Measurements from ENCODE around the gene LIMCH1. TPM values are rescaled to one million over a fixed set of nuclear protein-coding genes. Genes with fewer than 3 reads are reported as not detected.

Gene LIMCH1
- total RNA-seq, 1 experiment from 2014 or later: 19.7 TPM

- no peak for TF ChIP-seq CTCF (conservative IDR thresholded peaks at IDR 0.05; ENCODE audit: low read depth, low read length)
- no peak for TF ChIP-seq EZH2phosphoT487 (IDR thresholded peaks at IDR 0.05; ENCODE audit: borderline replicate concordance, low read length)
- no peak for TF ChIP-seq EZH2 (IDR thresholded peaks at IDR 0.05; ENCODE audit: low read length, unreplicated experiment)
- no peak overlapping the region for H3K27ac ChIP-seq (ENCODE audit: low read length)
- no peaks in the 10 kb centered on the region for H3K79me2 ChIP-seq (ENCODE audit: low read length)
- no peak overlapping the region for H3K4me2 ChIP-seq (ENCODE audit: low read length)
- H3K9me2 ChIP-seq (replicated peaks; ENCODE audit: low read length): no peaks in the 10 kb centered on the region
- CTCF ChIA-PET: no interaction called here
- H4K20me1 ChIP-seq (ENCODE audit: low read length): no peaks in the 10 kb centered on the region
- no peaks in the 10 kb centered on the region for H3K9me3 ChIP-seq (ENCODE audit: low read length)
- no peak for ATAC-seq
- H3K9ac ChIP-seq (ENCODE audit: low read length): no peak overlapping the region
- intact Hi-C loops (cut with micrococcal nuclease): no loop called here
- H3K4me3 ChIP-seq (ENCODE audit: low read length): no peak overlapping the region
- H2AFZ ChIP-seq (ENCODE audit: low read length): no peak overlapping the region
- no peaks in the 10 kb centered on the region for H3K36me3 ChIP-seq (ENCODE audit: low read depth, low read length)
- H3K4me1 ChIP-seq (ENCODE audit: insufficient read depth, low read length): no peaks in the 10 kb centered on the region
- H3F3A ChIP-seq (ENCODE audit: low read length, unreplicated experiment): no peaks in the 10 kb centered on the region
- DNase-seq: no peak
- BruUV-seq (replicated peaks): no TSS peak
- POLR2A ChIA-PET (ENCODE audit: unreplicated experiment): no interaction called here
- no peaks in the 10 kb centered on the region for H3K27me3 ChIP-seq (ENCODE audit: low read length)
These were observed 12.8 kb upstream of the LIMCH1 start for GRCh38 chr4:41525129-41525528.

DNA sequence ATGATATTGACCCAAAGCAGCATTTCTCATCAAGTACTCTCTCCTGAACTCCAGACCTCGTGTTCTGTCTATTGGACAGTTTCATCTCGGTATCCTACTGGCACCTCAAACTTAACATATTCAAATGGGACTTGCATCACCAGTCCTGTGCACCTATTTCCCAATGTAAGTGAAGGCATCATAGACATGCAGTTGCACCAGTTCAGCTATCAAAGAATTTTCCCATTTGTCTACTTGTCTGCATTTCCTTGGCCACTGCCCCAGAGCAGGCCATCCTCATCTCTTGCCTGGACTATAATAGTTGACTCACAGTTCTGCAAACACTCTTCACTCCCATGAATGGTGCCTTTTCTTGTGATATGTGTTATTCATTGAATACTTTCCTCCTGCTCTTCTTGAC, 11.3 kb upstream of the LIMCH1 start:
- no peak overlapping the region for H3K9ac ChIP-seq (ENCODE audit: low read length)
- no peaks in the 10 kb centered on the region for H3F3A ChIP-seq (ENCODE audit: low read length, unreplicated experiment)
- ATAC-seq (peak; percentile 42), DNase-seq (peak; percentile 25)
- POLR2A ChIA-PET (ENCODE audit: unreplicated experiment): no interaction called here
- no peak overlapping the region for H3K27ac ChIP-seq (ENCODE audit: low read length)
- no peaks in the 10 kb centered on the region for H3K79me2 ChIP-seq (ENCODE audit: low read length)
- CTCF ChIA-PET: no interaction called here
- intact Hi-C loops (cut with micrococcal nuclease): no loop called here
- H3K27me3 ChIP-seq (ENCODE audit: low read length): no peaks in the 10 kb centered on the region
- no peaks in the 10 kb centered on the region for H4K20me1 ChIP-seq (ENCODE audit: low read length)
- no peak overlapping the region for H3K4me3 ChIP-seq (ENCODE audit: low read length)
- no peak for TF ChIP-seq CTCF (conservative IDR thresholded peaks at IDR 0.05; ENCODE audit: low read depth, low read length)
- no peak for TF ChIP-seq EZH2phosphoT487 (IDR thresholded peaks at IDR 0.05; ENCODE audit: borderline replicate concordance, low read length)
- TF ChIP-seq EZH2 (IDR thresholded peaks at IDR 0.05; ENCODE audit: low read length, unreplicated experiment): no peak
- no peaks in the 10 kb centered on the region for H3K9me3 ChIP-seq (ENCODE audit: low read length)
- H3K4me1 ChIP-seq (ENCODE audit: insufficient read depth, low read length): no peaks in the 10 kb centered on the region
- no peaks in the 10 kb centered on the region for H3K36me3 ChIP-seq (ENCODE audit: low read depth, low read length)
- no peaks in the 10 kb centered on the region for H3K9me2 ChIP-seq (replicated peaks; ENCODE audit: low read length)
- BruUV-seq (replicated peaks): no TSS peak
- no peak overlapping the region for H2AFZ ChIP-seq (ENCODE audit: low read length)
- H3K4me2 ChIP-seq (ENCODE audit: low read length): no peak overlapping the region

DNA sequence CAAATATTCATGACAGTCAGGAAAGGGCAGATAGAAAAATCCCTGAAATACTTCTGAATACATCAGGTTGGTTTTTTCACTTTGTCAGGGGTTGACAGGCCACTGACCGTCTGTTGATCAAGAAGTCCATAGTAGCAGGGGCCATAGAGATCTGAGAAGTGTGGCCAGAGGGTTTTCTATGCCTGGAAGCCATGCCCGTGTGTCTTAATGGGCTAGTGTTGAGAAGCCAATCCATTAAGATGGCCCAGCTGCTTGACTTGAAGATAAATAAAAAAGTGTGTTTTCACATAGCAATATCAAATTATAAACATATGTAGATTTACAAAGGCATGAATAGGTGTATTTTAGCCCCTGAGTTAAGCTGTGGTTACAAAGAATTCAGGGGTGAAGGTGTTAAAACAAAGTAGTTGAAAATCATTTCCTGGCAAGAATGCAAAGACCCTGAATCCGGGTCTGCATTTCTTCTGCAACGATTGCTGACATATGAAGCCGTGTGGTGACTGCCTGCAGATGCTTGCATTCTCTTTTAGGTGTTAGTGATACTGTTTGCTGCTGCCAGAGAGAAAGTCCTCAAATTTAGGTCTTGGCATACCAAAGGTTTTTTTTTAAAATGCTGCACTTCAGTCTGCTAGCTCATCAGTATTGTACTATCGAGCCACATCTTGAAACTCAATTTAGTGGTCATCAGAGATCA, 9.3 kb upstream of the LIMCH1 start:
- POLR2A ChIA-PET (ENCODE audit: unreplicated experiment): no interaction called here
- H3K79me2 ChIP-seq (ENCODE audit: low read length): no peaks in the 10 kb centered on the region
- CTCF ChIA-PET: no interaction called here
- H3K27ac ChIP-seq (ENCODE audit: low read length): no peak overlapping the region
- no peak for ATAC-seq
- no peaks in the 10 kb centered on the region for H4K20me1 ChIP-seq (ENCODE audit: low read length)
- H3K4me2 ChIP-seq (ENCODE audit: low read length): no peak overlapping the region
- H3K27me3 ChIP-seq (ENCODE audit: low read length): no peaks in the 10 kb centered on the region
- TF ChIP-seq CTCF (conservative IDR thresholded peaks at IDR 0.05; ENCODE audit: low read depth, low read length) (no peak), EZH2 (IDR thresholded peaks at IDR 0.05; ENCODE audit: low read length, unreplicated experiment) (no peak), EZH2phosphoT487 (IDR thresholded peaks at IDR 0.05; ENCODE audit: borderline replicate concordance, low read length) (no peak)
- H3F3A ChIP-seq (ENCODE audit: low read length, unreplicated experiment): no peaks in the 10 kb centered on the region
- intact Hi-C loops (cut with micrococcal nuclease): no loop called here
- H2AFZ ChIP-seq (ENCODE audit: low read length): no peak overlapping the region
- H3K4me1 ChIP-seq (ENCODE audit: insufficient read depth, low read length): no peaks in the 10 kb centered on the region
- no peaks in the 10 kb centered on the region for H3K9me3 ChIP-seq (ENCODE audit: low read length)
- no peaks in the 10 kb centered on the region for H3K36me3 ChIP-seq (ENCODE audit: low read depth, low read length)
- BruUV-seq (replicated peaks): no TSS peak
- no peak overlapping the region for H3K9ac ChIP-seq (ENCODE audit: low read length)
- DNase-seq: no peak
- H3K4me3 ChIP-seq (ENCODE audit: low read length): no peak overlapping the region
- H3K9me2 ChIP-seq (replicated peaks; ENCODE audit: low read length): no peaks in the 10 kb centered on the region

Measured in PC-3 (cell line).